ENCODE results near the gene CAP1. TPM values are rescaled to one million over a fixed set of nuclear protein-coding genes. Genes with fewer than 3 reads are reported as not detected.
A peak's percentile ranks its signal among the peaks of the same experiment; 100 is the strongest.
"Not testable (repeated sequence)": the region's sequence is repeated elsewhere in the genome, so short reads cannot be mapped to it uniquely, and the experiment has no call there.

The CAP1 gene
- total RNA-seq, 1 donor from 2014 or later, result 79.3 TPM

GRCh38 chr1:40073062-40073461 lies 32.5 kb downstream of the CAP1 start:
- Histone ChIP-seq H3K4me1 (ENCODE audit: control insufficient read depth in 3 of 3, insufficient read depth in 3 of 3, low read length in 3 of 3) (peaks cover 0 to 3% (median 0%) of the 10 kb centered on the region in 3 donors), H3K9me3 (ENCODE audit: control insufficient read depth in 3 of 3, low read length in 3 of 3) (no peaks in the 10 kb centered on the region), H3K27me3 (ENCODE audit: control insufficient read depth in 3 of 3, insufficient read depth in 3 of 3, low read length in 3 of 3) (no peaks in the 10 kb centered on the region), H3K27ac (ENCODE audit: low read depth, low read length) (no peak overlapping the region), H3K36me3 (ENCODE audit: control insufficient read depth in 3 of 3, insufficient read depth in 3 of 3, low read length in 3 of 3) (peaks cover 36 to 74% (median 57%) of the 10 kb centered on the region in 3 donors), H3K4me3 (ENCODE audit: low read length in 3 of 3) (no peak overlapping the region), H3K9ac (ENCODE audit: low read depth in 1 of 3, low read length in 3 of 3) (no peak overlapping the region)

DNA sequence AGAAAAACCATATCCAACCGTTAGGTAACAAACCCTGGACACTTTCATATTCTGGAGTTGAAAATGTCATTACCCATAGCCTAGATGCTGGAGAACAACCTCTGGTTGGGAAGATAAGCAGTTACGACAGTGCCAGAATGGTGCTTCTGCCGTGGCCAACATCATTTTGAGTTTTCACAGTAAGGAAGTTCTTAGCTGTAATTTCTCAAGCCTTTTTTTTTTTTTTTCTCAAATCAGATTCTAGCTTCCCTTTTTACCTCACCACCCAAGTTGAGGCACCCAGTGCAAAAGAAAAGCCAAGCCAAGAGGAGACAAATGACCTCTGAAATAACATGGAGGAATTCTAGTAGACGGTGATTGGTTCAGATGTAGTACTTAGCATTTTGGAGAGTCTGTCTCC lies 34.7 kb downstream of the CAP1 start:
- Histone ChIP-seq H3K4me3 (ENCODE audit: low read length in 3 of 3) (no peak overlapping the region), H3K27ac (ENCODE audit: low read depth, low read length) (no peak overlapping the region), H3K9me3 (ENCODE audit: control insufficient read depth in 3 of 3, low read length in 3 of 3) (no peaks in the 10 kb centered on the region), H3K9ac (ENCODE audit: low read depth in 1 of 3, low read length in 3 of 3) (no peak overlapping the region), H3K36me3 (ENCODE audit: control insufficient read depth in 3 of 3, insufficient read depth in 3 of 3, low read length in 3 of 3) (peaks cover 28 to 53% (median 53%) of the 10 kb centered on the region in 3 donors), H3K27me3 (ENCODE audit: control insufficient read depth in 3 of 3, insufficient read depth in 3 of 3, low read length in 3 of 3) (no peaks in the 10 kb centered on the region), H3K4me1 (ENCODE audit: control insufficient read depth in 3 of 3, insufficient read depth in 3 of 3, low read length in 3 of 3) (peaks cover 0 to 3% (median 0%) of the 10 kb centered on the region in 3 donors)

DNA sequence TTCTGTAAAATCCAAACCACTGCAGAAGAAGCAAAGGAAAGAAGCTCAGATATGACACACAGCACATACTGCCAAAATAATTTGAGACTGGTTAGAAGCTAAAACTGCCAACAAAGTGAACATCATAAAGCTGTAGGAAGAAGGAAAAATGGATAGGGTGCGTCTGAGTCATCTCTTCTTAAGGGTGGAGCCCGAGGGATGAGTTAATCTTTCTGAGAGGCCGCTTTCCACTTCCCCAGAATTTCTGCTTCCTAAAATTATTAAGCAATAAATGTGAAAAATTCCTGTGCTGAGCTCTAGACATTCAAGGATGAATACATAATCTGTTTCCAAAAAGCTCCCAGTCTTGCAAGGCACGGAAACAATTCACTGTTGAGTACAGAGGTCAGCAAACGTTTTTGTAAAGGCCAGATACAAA lies 36.4 kb downstream of the CAP1 start:
- Histone ChIP-seq H3K4me3 (ENCODE audit: low read length in 3 of 3) (no peak overlapping the region), H3K9ac (ENCODE audit: low read depth in 1 of 3, low read length in 3 of 3) (no peak overlapping the region), H3K9me3 (ENCODE audit: control insufficient read depth in 3 of 3, low read length in 3 of 3) (no peaks in the 10 kb centered on the region), H3K36me3 (ENCODE audit: control insufficient read depth in 3 of 3, insufficient read depth in 3 of 3, low read length in 3 of 3) (peaks cover 20 to 39% (median 37%) of the 10 kb centered on the region in 3 donors), H3K4me1 (ENCODE audit: control insufficient read depth in 3 of 3, insufficient read depth in 3 of 3, low read length in 3 of 3) (peaks cover 0 to 3% (median 0%) of the 10 kb centered on the region in 3 donors), H3K27ac (ENCODE audit: low read depth, low read length) (peak overlapping the region; percentile 58), H3K27me3 (ENCODE audit: control insufficient read depth in 3 of 3, insufficient read depth in 3 of 3, low read length in 3 of 3) (no peaks in the 10 kb centered on the region)

DNA sequence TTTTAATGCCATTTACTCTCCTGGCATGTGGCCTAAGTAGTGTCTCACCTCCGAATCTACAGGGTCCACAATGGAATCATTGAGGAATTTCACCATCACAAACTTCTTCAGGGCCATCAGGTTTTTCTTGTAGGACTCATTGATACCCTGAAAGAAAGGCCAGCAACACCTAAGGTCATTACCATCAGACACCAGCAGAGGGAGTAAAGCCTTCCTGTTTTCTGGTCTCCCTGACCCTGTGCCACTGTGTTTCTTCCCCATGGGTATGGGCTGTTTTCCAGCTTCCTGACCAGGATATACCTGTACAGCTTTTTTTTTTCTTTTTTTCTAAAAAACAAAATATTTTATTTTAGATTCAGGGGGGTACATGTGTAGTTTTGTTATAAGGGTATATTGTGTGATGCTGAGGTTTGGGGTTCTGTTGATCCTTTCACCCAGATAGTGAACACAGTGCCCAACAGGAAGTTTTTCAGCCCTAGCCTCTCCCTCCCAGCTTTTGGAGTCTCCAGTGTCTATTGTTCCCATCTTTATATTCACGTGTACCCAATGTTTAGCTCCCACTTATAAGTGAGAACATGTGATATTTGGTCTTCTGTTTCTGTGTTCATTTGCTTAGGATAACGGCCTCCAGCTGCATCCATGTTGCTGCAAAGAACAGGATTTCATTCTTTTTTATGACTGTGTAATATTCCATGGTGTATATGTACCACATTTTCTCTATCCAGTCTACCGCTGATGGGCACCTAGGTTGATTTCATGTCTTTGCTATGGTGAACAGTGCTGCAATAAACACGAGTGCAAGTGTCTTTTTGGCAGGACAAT lies 38.2 kb downstream of the CAP1 start:
- Histone ChIP-seq H3K27me3 (ENCODE audit: control insufficient read depth in 3 of 3, insufficient read depth in 3 of 3, low read length in 3 of 3) (no peaks in the 10 kb centered on the region), H3K9me3 (ENCODE audit: control insufficient read depth in 3 of 3, low read length in 3 of 3) (no peaks in the 10 kb centered on the region), H3K4me1 (ENCODE audit: control insufficient read depth in 3 of 3, insufficient read depth in 3 of 3, low read length in 3 of 3) (peaks cover 0 to 3% (median 0%) of the 10 kb centered on the region in 3 donors), H3K36me3 (ENCODE audit: control insufficient read depth in 3 of 3, insufficient read depth in 3 of 3, low read length in 3 of 3) (peaks cover 12 to 23% (median 19%) of the 10 kb centered on the region in 3 donors), H3K27ac (ENCODE audit: low read depth, low read length) (no peak overlapping the region), H3K9ac (ENCODE audit: low read depth in 1 of 3, low read length in 3 of 3) (no peak overlapping the region), H3K4me3 (ENCODE audit: low read length in 3 of 3) (no peak overlapping the region)

GRCh38 chr1:40079774-40080400 lies 39.4 kb downstream of the CAP1 start:
- Histone ChIP-seq H3K27ac (ENCODE audit: low read depth, low read length) (no peak overlapping the region), H3K36me3 (ENCODE audit: control insufficient read depth in 3 of 3, insufficient read depth in 3 of 3, low read length in 3 of 3) (peaks cover 9 to 21% (median 11%) of the 10 kb centered on the region in 3 donors), H3K9ac (ENCODE audit: low read depth in 1 of 3, low read length in 3 of 3) (no peak overlapping the region), H3K4me1 (ENCODE audit: control insufficient read depth in 3 of 3, insufficient read depth in 3 of 3, low read length in 3 of 3) (peaks cover 0 to 3% (median 0%) of the 10 kb centered on the region in 3 donors), H3K4me3 (ENCODE audit: low read length in 3 of 3) (no peak overlapping the region), H3K9me3 (ENCODE audit: control insufficient read depth in 3 of 3, low read length in 3 of 3) (no peaks in the 10 kb centered on the region), H3K27me3 (ENCODE audit: control insufficient read depth in 3 of 3, insufficient read depth in 3 of 3, low read length in 3 of 3) (no peaks in the 10 kb centered on the region)

DNA sequence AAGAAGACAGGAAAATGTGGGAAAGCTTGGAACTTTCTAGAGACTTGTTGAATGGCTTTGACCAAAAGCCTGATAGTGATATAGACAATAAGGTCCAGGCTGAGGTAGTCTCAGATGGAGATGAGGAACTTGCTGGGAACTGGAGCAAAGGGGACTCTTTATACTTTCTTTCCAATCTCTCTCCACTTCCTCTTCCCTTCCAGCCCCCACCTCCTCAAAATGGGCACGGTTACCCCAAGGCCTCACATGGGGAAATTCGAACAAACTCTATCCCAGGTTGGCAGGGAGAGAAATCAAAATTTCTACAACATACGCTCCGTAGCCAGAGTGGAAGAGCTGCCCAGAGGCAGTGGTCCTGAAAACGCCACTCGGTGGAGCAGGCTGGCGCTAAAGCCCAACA lies 41.3 kb downstream of the CAP1 start:
- Histone ChIP-seq H3K27me3 (ENCODE audit: control insufficient read depth in 3 of 3, insufficient read depth in 3 of 3, low read length in 3 of 3) (no peaks in the 10 kb centered on the region), H3K36me3 (ENCODE audit: control insufficient read depth in 3 of 3, insufficient read depth in 3 of 3, low read length in 3 of 3) (peaks cover 4 to 28% (median 16%) of the 10 kb centered on the region in 3 donors), H3K27ac (ENCODE audit: low read depth, low read length) (no peak overlapping the region), H3K4me3 (ENCODE audit: low read length in 3 of 3) (no peak overlapping the region), H3K9ac (ENCODE audit: low read depth in 1 of 3, low read length in 3 of 3) (no peak overlapping the region), H3K4me1 (ENCODE audit: control insufficient read depth in 3 of 3, insufficient read depth in 3 of 3, low read length in 3 of 3) (no peaks in the 10 kb centered on the region), H3K9me3 (ENCODE audit: control insufficient read depth in 3 of 3, low read length in 3 of 3) (no peaks in the 10 kb centered on the region)

DNA sequence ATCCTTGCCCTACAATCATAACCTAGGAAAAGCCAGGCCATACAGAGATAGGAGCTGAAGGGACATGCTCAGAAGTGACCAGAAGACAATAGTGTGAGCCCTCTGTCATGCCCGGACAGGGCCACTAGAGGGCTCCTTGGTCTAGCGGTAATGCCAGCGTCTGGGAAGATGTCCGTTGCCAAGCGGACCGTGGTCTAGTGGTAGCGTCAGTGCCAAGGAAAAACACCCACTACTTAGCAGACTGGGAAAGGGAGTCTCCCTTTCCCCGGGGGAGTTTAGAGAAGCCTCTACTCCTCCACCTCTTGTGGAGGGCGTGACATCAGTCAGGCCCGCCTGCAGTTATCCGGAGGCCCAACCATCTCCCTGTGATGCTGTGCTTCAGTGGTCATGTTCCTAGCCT lies 44.2 kb downstream of the CAP1 start:
- H3K36me3 ChIP-seq (ENCODE audit: control insufficient read depth in 3 of 3, insufficient read depth in 3 of 3, low read length in 3 of 3), result peaks cover 14 to 28% (median 21%) of the 10 kb centered on the region in 3 donors
- not testable (repeated sequence) for H3K9me3 ChIP-seq (ENCODE audit: control insufficient read depth in 3 of 3, low read length in 3 of 3); H3K27me3 ChIP-seq (ENCODE audit: control insufficient read depth in 3 of 3, insufficient read depth in 3 of 3, low read length in 3 of 3); H3K4me1 ChIP-seq (ENCODE audit: control insufficient read depth in 3 of 3, insufficient read depth in 3 of 3, low read length in 3 of 3); H3K4me3 ChIP-seq (ENCODE audit: low read length in 3 of 3); H3K9ac ChIP-seq (ENCODE audit: low read depth in 1 of 3, low read length in 3 of 3); H3K27ac ChIP-seq (ENCODE audit: low read depth, low read length)

GRCh38 chr1:40090652-40091355 lies 50.3 kb downstream of the CAP1 start:
- Histone ChIP-seq H3K36me3 (ENCODE audit: control insufficient read depth in 3 of 3, insufficient read depth in 3 of 3, low read length in 3 of 3) (peaks cover 22 to 45% (median 42%) of the 10 kb centered on the region in 3 donors), H3K4me1 (ENCODE audit: control insufficient read depth in 3 of 3, insufficient read depth in 3 of 3, low read length in 3 of 3) (peaks cover 0 to 4% (median 0%) of the 10 kb centered on the region in 3 donors), H3K27me3 (ENCODE audit: control insufficient read depth in 3 of 3, insufficient read depth in 3 of 3, low read length in 3 of 3) (no peaks in the 10 kb centered on the region), H3K4me3 (ENCODE audit: low read length in 3 of 3) (no peak overlapping the region), H3K9ac (ENCODE audit: low read depth in 1 of 3, low read length in 3 of 3) (no peak overlapping the region), H3K9me3 (ENCODE audit: control insufficient read depth in 3 of 3, low read length in 3 of 3) (no peaks in the 10 kb centered on the region), H3K27ac (ENCODE audit: low read depth, low read length) (no peak overlapping the region)

- no peaks in the 10 kb centered on the region for H3K9me3 ChIP-seq (ENCODE audit: control insufficient read depth in 3 of 3, low read length in 3 of 3)
- no peak overlapping the region for H3K27ac ChIP-seq (ENCODE audit: low read depth, low read length)
- peaks cover 15 to 45% (median 33%) of the 10 kb centered on the region in 3 donors for H3K36me3 ChIP-seq (ENCODE audit: control insufficient read depth in 3 of 3, insufficient read depth in 3 of 3, low read length in 3 of 3)
- H3K4me3 ChIP-seq (ENCODE audit: low read length in 3 of 3), result no peak overlapping the region
- no peak overlapping the region for H3K9ac ChIP-seq (ENCODE audit: low read depth in 1 of 3, low read length in 3 of 3)
- H3K27me3 ChIP-seq (ENCODE audit: control insufficient read depth in 3 of 3, insufficient read depth in 3 of 3, low read length in 3 of 3), result no peaks in the 10 kb centered on the region
- H3K4me1 ChIP-seq (ENCODE audit: control insufficient read depth in 3 of 3, insufficient read depth in 3 of 3, low read length in 3 of 3), result peaks cover 6 to 10% (median 6%) of the 10 kb centered on the region in 3 donors
Measured at GRCh38 chr1:40092241-40092640, 51.7 kb downstream of the CAP1 start.

All from skeletal muscle tissue (tissue), 4 donors.